ENCODE measurements around the gene PIEZO1.

DNA sequence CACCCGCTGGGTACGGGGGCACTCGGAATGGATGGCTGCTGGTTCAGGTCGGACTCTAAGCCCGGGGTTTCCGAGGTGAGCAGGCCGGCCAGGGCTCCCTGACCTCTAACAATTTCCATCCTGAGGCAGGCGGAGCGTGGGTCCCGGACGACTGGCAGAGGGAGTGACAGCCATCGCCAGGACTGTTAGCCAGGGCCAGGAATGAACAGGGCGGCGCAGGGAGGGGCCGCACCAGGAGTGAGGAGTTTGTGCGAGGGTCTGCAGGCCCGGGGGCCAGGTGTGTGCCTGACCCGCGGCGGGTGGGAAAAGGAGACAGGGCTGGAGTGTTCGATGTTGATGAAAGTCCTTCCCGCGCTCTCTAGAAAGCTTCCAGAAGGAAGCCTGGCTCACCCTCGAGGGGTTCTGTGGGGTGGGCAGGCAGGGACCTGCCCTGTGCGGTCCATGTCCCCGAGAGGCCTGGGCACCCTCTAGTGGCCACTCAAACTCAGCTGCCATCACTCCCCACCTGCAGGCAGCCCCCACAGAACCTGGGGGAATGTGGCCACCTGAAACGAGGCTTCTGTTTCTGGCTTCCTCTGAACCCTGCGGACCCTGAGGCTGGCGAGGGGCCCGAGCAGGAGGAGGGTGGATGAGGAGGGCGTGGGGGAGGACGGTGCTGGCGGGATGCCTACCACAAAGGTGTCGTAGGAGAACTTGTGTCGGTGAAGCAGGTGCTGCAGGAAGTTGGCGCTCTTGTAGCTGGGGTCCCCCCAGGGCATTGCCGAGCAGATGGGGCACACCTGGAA lies 87.0 kb downstream of the PIEZO1 start:
- TF ChIP-seq, protein P1, sequence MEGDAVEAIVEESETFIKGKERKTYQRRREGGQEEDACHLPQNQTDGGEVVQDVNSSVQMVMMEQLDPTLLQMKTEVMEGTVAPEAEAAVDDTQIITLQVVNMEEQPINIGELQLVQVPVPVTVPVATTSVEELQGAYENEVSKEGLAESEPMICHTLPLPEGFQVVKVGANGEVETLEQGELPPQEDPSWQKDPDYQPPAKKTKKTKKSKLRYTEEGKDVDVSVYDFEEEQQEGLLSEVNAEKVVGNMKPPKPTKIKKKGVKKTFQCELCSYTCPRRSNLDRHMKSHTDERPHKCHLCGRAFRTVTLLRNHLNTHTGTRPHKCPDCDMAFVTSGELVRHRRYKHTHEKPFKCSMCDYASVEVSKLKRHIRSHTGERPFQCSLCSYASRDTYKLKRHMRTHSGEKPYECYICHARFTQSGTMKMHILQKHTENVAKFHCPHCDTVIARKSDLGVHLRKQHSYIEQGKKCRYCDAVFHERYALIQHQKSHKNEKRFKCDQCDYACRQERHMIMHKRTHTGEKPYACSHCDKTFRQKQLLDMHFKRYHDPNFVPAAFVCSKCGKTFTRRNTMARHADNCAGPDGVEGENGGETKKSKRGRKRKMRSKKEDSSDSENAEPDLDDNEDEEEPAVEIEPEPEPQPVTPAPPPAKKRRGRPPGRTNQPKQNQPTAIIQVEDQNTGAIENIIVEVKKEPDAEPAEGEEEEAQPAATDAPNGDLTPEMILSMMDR (IDR thresholded peaks at IDR 0.05; ENCODE audit: low read depth, low read length) = peak; percentile 44
- TF ChIP-seq POLR2A (IDR thresholded peaks at IDR 0.05; ENCODE audit: extremely low read depth, insufficient read length) (no peak), MYC (IDR thresholded peaks at IDR 0.05; ENCODE audit: low read depth, low read length) (no peak)
